ENCODE data around the gene PKN3. TPM values are rescaled to one million over a fixed set of nuclear protein-coding genes. Genes with fewer than 3 reads are reported as not detected.
A peak's percentile ranks its signal among the peaks of the same experiment; 100 is the strongest.

The PKN3 gene
- total and polyA plus RNA-seq, 9 of the 15 experiments (the other 6 are each of a cell fraction or from before 2014, with no cell fraction given), result 0.82 to 49.2 (median 19.7) TPM

DNA sequence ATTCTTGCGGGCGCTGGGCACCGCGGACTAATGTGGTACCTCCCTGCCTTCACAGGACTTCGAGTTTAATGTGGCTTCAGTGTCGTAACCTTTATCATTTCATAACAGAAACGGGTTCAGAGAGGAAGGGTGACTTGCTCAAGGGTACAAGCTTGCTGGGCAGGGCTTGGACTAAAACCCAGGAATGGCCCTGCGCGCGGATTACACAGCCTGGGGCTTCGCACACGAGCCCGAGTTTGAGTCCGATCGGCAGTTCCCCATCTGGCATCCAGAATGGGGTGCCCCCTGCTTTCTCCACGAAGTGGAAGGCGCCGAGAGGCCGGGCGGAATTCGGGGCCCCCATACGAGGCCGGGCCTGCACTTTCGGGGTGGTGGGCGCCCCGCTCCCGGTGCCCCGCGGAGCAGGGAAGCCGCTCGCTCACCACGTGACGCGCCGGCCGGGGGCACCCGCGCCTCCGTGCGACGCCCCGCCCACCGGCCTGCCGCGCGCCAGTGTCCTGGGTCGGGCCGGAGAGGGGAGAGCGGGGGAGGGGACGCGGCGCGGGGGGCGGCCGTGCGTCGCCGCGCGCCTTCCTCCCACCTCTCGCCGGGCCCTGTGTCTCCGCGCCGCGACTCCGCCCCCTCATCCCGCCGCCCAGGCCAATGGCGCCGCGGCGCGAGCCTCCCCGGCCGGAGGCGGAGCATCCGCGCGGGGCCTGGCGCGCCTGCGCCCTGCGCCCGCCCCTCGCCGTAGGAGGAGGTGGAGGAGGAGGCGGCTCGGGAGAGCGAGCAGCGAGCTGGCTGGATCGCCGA is 13.6 kb upstream of the PKN3 start, which contains the start of gene SET (continued):
- TF ChIP-seq NFIC (IDR thresholded peaks at IDR 0.05), result no peak
- no peak for TF ChIP-seq POU5F1 (IDR thresholded peaks at IDR 0.05; ENCODE audit: borderline replicate concordance, low read depth, low read length, partially characterized antibody)
- no peak for TF ChIP-seq RBM17 (IDR thresholded peaks at IDR 0.05; ENCODE audit: borderline replicate concordance, low read depth, low read length)
- TF ChIP-seq RCOR1 (IDR thresholded peaks at IDR 0.05; ENCODE audit: borderline replicate concordance in 1 of 2, low read depth in 2 of 2, low read length in 2 of 2), result peak in 1 of 2 experiments; percentile 14; a peak in 1 of 4 replicates
- TF ChIP-seq ZBTB33 (CRISPR knock-in tag; IDR thresholded peaks at IDR 0.05), result peak; percentile 86
- no peak for TF ChIP-seq HLTF (IDR thresholded peaks at IDR 0.05)
- TF ChIP-seq FOXP1 (CRISPR knock-in tag; IDR thresholded peaks at IDR 0.05), result peak; percentile 84; the same call in 1 of the 2 replicates
- TF ChIP-seq HDAC6 (IDR thresholded peaks at IDR 0.05; ENCODE audit: low read depth, low read length), result no peak
- no peak for TF ChIP-seq FOXM1 (IDR thresholded peaks at IDR 0.05; ENCODE audit: low read depth)
- TF ChIP-seq FOXM1 (CRISPR knock-in tag; IDR thresholded peaks at IDR 0.05; ENCODE audit: low read depth), result peak; percentile 95; the same call in 1 of the 2 replicates
- TF ChIP-seq ZNF778 (CRISPR knock-in tag; IDR thresholded peaks at IDR 0.05), result no peak
- no peak for TF ChIP-seq NCOA2 (IDR thresholded peaks at IDR 0.05; ENCODE audit: partially characterized antibody in 2 of 2)
- TF ChIP-seq TCF7 (IDR thresholded peaks at IDR 0.05; ENCODE audit: borderline replicate concordance), result no peak
- TF ChIP-seq, protein P1, sequence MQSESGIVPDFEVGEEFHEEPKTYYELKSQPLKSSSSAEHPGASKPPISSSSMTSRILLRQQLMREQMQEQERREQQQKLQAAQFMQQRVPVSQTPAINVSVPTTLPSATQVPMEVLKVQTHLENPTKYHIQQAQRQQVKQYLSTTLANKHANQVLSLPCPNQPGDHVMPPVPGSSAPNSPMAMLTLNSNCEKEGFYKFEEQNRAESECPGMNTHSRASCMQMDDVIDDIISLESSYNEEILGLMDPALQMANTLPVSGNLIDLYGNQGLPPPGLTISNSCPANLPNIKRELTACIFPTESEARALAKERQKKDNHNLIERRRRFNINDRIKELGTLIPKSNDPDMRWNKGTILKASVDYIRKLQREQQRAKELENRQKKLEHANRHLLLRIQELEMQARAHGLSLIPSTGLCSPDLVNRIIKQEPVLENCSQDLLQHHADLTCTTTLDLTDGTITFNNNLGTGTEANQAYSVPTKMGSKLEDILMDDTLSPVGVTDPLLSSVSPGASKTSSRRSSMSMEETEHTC (IDR thresholded peaks at IDR 0.05), result peak; percentile 85
- TF ChIP-seq CGGBP1 (CRISPR knock-in tag; IDR thresholded peaks at IDR 0.05), result no peak
- TF ChIP-seq ZEB2 (IDR thresholded peaks at IDR 0.05), result no peak
- TF ChIP-seq E2F5 (CRISPR knock-in tag; IDR thresholded peaks at IDR 0.05), result peak; percentile 38; the same call in 1 of the 2 replicates
- TF ChIP-seq, protein P2, sequence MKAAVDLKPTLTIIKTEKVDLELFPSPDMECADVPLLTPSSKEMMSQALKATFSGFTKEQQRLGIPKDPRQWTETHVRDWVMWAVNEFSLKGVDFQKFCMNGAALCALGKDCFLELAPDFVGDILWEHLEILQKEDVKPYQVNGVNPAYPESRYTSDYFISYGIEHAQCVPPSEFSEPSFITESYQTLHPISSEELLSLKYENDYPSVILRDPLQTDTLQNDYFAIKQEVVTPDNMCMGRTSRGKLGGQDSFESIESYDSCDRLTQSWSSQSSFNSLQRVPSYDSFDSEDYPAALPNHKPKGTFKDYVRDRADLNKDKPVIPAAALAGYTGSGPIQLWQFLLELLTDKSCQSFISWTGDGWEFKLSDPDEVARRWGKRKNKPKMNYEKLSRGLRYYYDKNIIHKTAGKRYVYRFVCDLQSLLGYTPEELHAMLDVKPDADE (conservative IDR thresholded peaks at IDR 0.05; ENCODE audit: control insufficient read depth, low read depth, low read length), result no peak
- no peak; the same call in 1 of the 2 replicates for TF ChIP-seq MEF2D (tag; conservative IDR thresholded peaks at IDR 0.05; ENCODE audit: low read depth)
- no peak for TF ChIP-seq C11orf30 (IDR thresholded peaks at IDR 0.05; ENCODE audit: low read depth)
- peak; percentile 95 for TF ChIP-seq ZNF76 (CRISPR knock-in tag; IDR thresholded peaks at IDR 0.05; ENCODE audit: borderline replicate concordance)
- peak; percentile 99 for TF ChIP-seq ZBTB7A (IDR thresholded peaks at IDR 0.05; ENCODE audit: borderline replicate concordance, control insufficient read depth, low read depth, low read length)
- TF ChIP-seq MYNN (IDR thresholded peaks at IDR 0.05), result no peak
- no peak for TF ChIP-seq MYNN (CRISPR knock-in tag; IDR thresholded peaks at IDR 0.05)

Measured in K562 (cell line).